Measurements from ENCODE around the gene GNG4. TPM values are rescaled to one million over a fixed set of nuclear protein-coding genes. Genes with fewer than 3 reads are reported as not detected.

Gene GNG4
- total RNA-seq, 1 donor from 2014 or later = not detected

GRCh38 chr1:235637756-235638534, 11.6 kb downstream of the GNG4 start:
- no peaks in the 10 kb centered on the region for H3K27me3 ChIP-seq (ENCODE audit: control insufficient read depth, insufficient read depth, low read length)
- DNase-seq (ENCODE audit: low read depth) (no peak), FAIRE-seq (no peak)
- H3K4me3 ChIP-seq (ENCODE audit: low read depth, low read length) = no peak overlapping the region
- TF ChIP-seq CTCF (IDR thresholded peaks at IDR 0.05; ENCODE audit: insufficient read depth, low read length, severe bottlenecking) = no peak
- no peaks in the 10 kb centered on the region for H3K36me3 ChIP-seq (ENCODE audit: control insufficient read depth, insufficient read depth, low read length)

- FAIRE-seq (no peak), DNase-seq (ENCODE audit: low read depth) (peak; percentile 18)
- Histone ChIP-seq H3K4me3 (ENCODE audit: low read depth, low read length) (no peak overlapping the region), H3K36me3 (ENCODE audit: control insufficient read depth, insufficient read depth, low read length) (no peaks in the 10 kb centered on the region), H3K27me3 (ENCODE audit: control insufficient read depth, insufficient read depth, low read length) (peaks cover 2% of the 10 kb centered on the region)
- TF ChIP-seq CTCF (IDR thresholded peaks at IDR 0.05; ENCODE audit: insufficient read depth, low read length, severe bottlenecking) = peak; percentile 6
These were observed 13.5 kb downstream of the GNG4 start for GRCh38 chr1:235635938-235636662.

DNA sequence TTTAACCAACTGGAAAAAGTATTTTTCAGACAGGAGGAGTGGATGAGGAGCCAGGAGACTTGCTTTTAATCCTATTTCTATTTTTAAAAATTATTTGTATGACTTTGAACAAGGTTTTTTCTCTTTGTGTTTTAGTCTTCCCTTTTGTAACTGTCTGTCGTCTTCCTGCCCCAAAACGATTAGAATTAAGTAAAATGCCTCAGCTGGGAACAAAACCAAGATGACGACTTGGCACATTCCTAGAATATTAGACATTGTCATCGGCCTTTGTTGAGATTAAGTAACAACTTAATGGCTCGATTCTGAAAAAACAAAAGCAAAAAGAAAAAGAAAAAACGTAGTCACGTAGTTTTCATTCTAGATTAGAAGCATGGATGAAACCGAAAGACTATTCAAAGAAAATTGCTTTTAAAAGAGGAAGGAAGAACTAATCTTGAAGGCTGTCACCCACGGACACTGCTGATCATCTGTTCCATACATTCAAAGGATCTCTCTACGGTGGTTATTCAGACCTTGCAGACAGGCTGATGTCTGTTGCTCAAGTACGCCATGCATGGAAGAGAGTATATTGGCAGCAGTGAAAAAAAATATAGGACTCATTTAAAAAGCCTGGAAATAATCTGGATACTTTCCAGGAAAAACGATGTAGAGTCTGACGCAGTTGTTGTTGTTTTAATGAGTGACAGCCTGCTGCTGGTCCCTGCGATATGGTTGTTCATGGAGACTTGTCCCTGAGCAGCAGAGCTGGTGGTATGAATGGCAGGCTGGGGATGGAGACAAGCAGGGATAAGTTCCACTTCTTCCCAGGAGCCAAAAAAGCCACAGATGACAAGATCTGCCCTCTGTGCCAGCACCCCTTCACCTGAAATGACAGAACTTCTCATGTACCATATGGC, 16.8 kb downstream of the GNG4 start:
- no peak for TF ChIP-seq CTCF (IDR thresholded peaks at IDR 0.05; ENCODE audit: insufficient read depth, low read length, severe bottlenecking)
- H3K27me3 ChIP-seq (ENCODE audit: control insufficient read depth, insufficient read depth, low read length) = peaks cover 2% of the 10 kb centered on the region
- DNase-seq (ENCODE audit: low read depth) (peak; percentile 27), FAIRE-seq (no peak)
- H3K36me3 ChIP-seq (ENCODE audit: control insufficient read depth, insufficient read depth, low read length) = no peaks in the 10 kb centered on the region
- no peak overlapping the region for H3K4me3 ChIP-seq (ENCODE audit: low read depth, low read length)

- no peak for TF ChIP-seq CTCF (IDR thresholded peaks at IDR 0.05; ENCODE audit: insufficient read depth, low read length, severe bottlenecking)
- DNase-seq (ENCODE audit: low read depth) (no peak), FAIRE-seq (no peak)
- Histone ChIP-seq H3K36me3 (ENCODE audit: control insufficient read depth, insufficient read depth, low read length) (no peaks in the 10 kb centered on the region), H3K4me3 (ENCODE audit: low read depth, low read length) (no peak overlapping the region), H3K27me3 (ENCODE audit: control insufficient read depth, insufficient read depth, low read length) (peaks cover 2% of the 10 kb centered on the region)
These were observed 17.8 kb downstream of the GNG4 start for GRCh38 chr1:235631816-235632215.

GRCh38 chr1:235628316-235629005, 21.1 kb downstream of the GNG4 start:
- peaks cover 2% of the 10 kb centered on the region for H3K27me3 ChIP-seq (ENCODE audit: control insufficient read depth, insufficient read depth, low read length)
- no peak for FAIRE-seq
- no peak for TF ChIP-seq CTCF (IDR thresholded peaks at IDR 0.05; ENCODE audit: insufficient read depth, low read length, severe bottlenecking)
- no peak overlapping the region for H3K4me3 ChIP-seq (ENCODE audit: low read depth, low read length)
- no peaks in the 10 kb centered on the region for H3K36me3 ChIP-seq (ENCODE audit: control insufficient read depth, insufficient read depth, low read length)
- no peak for DNase-seq (ENCODE audit: low read depth)
